ENCODE results near the gene GLRX3. TPM values are rescaled to one million over a fixed set of nuclear protein-coding genes. Genes with fewer than 3 reads are reported as not detected.
"Not testable (repeated sequence)": the region's sequence is repeated elsewhere in the genome, so short reads cannot be mapped to it uniquely, and the experiment has no call there.

Gene GLRX3
- polyA plus RNA-seq, 1 donor from 2014 or later = 118 TPM

DNA sequence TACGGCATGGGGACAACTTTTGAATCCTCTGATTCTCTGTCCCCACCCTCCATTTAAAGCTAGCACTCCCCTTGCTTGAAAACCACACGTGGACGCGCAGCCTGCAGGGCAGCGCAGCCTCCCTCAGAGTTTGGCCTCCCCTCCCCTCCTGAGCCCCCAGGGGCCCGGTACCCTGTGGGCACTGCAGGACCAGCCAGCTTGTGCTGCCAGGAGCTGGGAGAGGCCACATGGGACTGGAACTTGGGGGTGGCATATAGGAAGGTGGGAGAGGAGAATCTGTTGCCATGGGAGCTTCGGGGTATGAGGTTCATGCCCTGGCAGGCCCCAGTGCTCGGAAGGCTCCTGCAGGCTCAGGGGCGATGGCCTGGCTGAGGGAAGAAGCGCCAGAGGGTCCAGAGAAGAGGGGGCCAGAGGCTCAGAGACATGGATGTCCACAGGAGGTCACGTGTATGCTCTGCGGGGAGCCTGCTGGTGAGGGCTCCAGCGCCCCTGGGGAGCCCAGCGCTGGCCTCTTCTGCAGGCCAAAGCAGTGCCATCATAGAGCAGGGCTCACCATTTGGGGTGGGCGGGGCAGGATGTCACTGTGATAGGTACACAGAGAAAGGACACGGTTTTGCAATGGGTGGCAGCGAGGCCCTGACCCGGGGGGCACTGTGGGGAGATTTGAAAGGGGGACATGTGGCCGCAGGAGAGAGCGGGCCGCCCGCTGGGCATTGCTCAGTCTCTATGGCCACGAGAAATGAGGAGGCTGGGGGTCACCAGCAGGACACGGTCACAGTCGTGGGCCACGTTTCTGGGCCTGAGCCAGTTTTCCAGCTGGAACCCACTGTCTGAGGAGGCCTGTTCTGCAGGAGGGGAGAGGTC is 64.2 kb downstream of the GLRX3 start:
- Histone ChIP-seq H3K9me2 (ENCODE audit: insufficient read depth, low read length) (no peaks in the 10 kb centered on the region), H2AFZ (ENCODE audit: low read depth, low read length) (no peak overlapping the region), H3K79me2 (replicated peaks; ENCODE audit: insufficient read depth, low read length) (no peaks in the 10 kb centered on the region), H3K4me3 (ENCODE audit: low read length) (no peak overlapping the region), H3K27me3 (ENCODE audit: insufficient read depth, low read depth, low read length) (no peaks in the 10 kb centered on the region), H3K9me3 (ENCODE audit: low read length) (no peaks in the 10 kb centered on the region), H3F3A (ENCODE audit: insufficient read depth, low read length, poor library complexity, severe bottlenecking) (no peaks in the 10 kb centered on the region), H3K4me2 (ENCODE audit: low read length) (no peak overlapping the region), H3K36me3 (ENCODE audit: insufficient read depth, low read length) (no peaks in the 10 kb centered on the region), H4K20me1 (ENCODE audit: insufficient read depth) (no peaks in the 10 kb centered on the region), H3K9ac (ENCODE audit: low read length) (no peak overlapping the region), H3K27ac (ENCODE audit: low read length) (no peak overlapping the region)
- no peak for TF ChIP-seq EZH2 (IDR thresholded peaks at IDR 0.05; ENCODE audit: borderline replicate concordance, insufficient read depth, low read length, poor library complexity, severe bottlenecking)
- no peak for TF ChIP-seq CTCF (IDR thresholded peaks at IDR 0.05; ENCODE audit: poor library complexity, severe bottlenecking)
- TF ChIP-seq MXI1 (conservative IDR thresholded peaks at IDR 0.05; ENCODE audit: poor library complexity, severe bottlenecking) = no peak
- TF ChIP-seq EP300 (conservative IDR thresholded peaks at IDR 0.05; ENCODE audit: poor library complexity, severe bottlenecking) = no peak
- no peak for TF ChIP-seq TAF1 (IDR thresholded peaks at IDR 0.05; ENCODE audit: low read depth)
- no peak for TF ChIP-seq REST (IDR thresholded peaks at IDR 0.05; ENCODE audit: borderline replicate concordance)
- no peak for TF ChIP-seq POLR2AphosphoS5 (IDR thresholded peaks at IDR 0.05)
- no peak for TF ChIP-seq RAD21 (conservative IDR thresholded peaks at IDR 0.05)
- TF ChIP-seq SMC3 (conservative IDR thresholded peaks at IDR 0.05; ENCODE audit: poor library complexity) = no peak

DNA sequence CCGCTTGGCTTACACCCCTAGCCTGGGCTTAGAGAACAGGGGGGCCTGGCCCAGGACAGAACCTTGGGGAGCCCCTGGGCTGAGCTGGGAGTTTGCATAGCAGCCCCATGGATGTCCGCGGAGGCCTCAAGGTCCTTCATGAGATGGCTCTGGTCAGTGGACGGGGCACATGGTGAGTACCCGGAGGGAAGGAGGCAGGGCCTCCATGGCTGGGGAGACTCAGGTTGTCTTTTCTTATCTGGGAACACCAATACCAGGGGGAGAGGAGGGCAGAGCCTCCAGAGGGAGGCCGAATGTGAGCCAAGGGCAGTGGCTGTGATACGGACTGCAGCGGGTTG is 64.8 kb downstream of the GLRX3 start:
- H3K4me3 ChIP-seq (ENCODE audit: low read length) = no peak overlapping the region
- H3K9ac ChIP-seq (ENCODE audit: low read length) = no peak overlapping the region
- no peaks in the 10 kb centered on the region for H3K9me3 ChIP-seq (ENCODE audit: low read length)
- H4K20me1 ChIP-seq (ENCODE audit: insufficient read depth) = no peaks in the 10 kb centered on the region
- no peak overlapping the region for H3K27ac ChIP-seq (ENCODE audit: low read length)
- no peaks in the 10 kb centered on the region for H3K27me3 ChIP-seq (ENCODE audit: insufficient read depth, low read depth, low read length)
- H2AFZ ChIP-seq (ENCODE audit: low read depth, low read length) = no peak overlapping the region
- no peaks in the 10 kb centered on the region for H3F3A ChIP-seq (ENCODE audit: insufficient read depth, low read length, poor library complexity, severe bottlenecking)
- H3K79me2 ChIP-seq (replicated peaks; ENCODE audit: insufficient read depth, low read length) = no peaks in the 10 kb centered on the region
- H3K36me3 ChIP-seq (ENCODE audit: insufficient read depth, low read length) = no peaks in the 10 kb centered on the region
- H3K4me2 ChIP-seq (ENCODE audit: low read length) = no peak overlapping the region
- TF ChIP-seq REST (IDR thresholded peaks at IDR 0.05; ENCODE audit: borderline replicate concordance) (no peak), POLR2AphosphoS5 (IDR thresholded peaks at IDR 0.05) (no peak), MXI1 (conservative IDR thresholded peaks at IDR 0.05; ENCODE audit: poor library complexity, severe bottlenecking) (no peak), RAD21 (conservative IDR thresholded peaks at IDR 0.05) (no peak), EZH2 (IDR thresholded peaks at IDR 0.05; ENCODE audit: borderline replicate concordance, insufficient read depth, low read length, poor library complexity, severe bottlenecking) (no peak), EP300 (conservative IDR thresholded peaks at IDR 0.05; ENCODE audit: poor library complexity, severe bottlenecking) (no peak), CTCF (IDR thresholded peaks at IDR 0.05; ENCODE audit: poor library complexity, severe bottlenecking) (no peak), SMC3 (conservative IDR thresholded peaks at IDR 0.05; ENCODE audit: poor library complexity) (no peak), TAF1 (IDR thresholded peaks at IDR 0.05; ENCODE audit: low read depth) (no peak)
- H3K9me2 ChIP-seq (ENCODE audit: insufficient read depth, low read length) = no peaks in the 10 kb centered on the region

DNA sequence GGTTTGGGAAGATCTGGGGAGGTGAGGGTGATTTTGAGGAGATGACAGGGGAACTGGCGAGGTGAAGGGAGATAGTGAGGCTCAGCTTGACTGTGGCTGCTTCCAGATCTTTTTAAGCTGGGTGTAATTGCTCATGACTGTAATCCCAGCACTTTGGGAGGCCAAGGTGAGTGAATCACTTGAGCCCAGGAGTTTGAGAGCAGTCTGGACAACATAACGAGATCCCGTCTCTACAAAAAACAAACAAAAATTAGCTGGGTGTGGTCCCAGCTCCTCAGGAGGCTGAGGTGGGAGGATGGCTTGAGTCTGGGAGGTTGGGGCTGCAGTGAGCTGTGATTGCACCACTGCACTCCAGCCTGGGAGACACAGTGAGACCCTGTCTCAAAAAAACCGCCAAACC is 66.0 kb downstream of the GLRX3 start:
- H3K4me3 ChIP-seq (ENCODE audit: low read length); H3K36me3 ChIP-seq (ENCODE audit: insufficient read depth, low read length); H3K27me3 ChIP-seq (ENCODE audit: insufficient read depth, low read depth, low read length); H3K4me2 ChIP-seq (ENCODE audit: low read length); H3F3A ChIP-seq (ENCODE audit: insufficient read depth, low read length, poor library complexity, severe bottlenecking); H3K79me2 ChIP-seq (replicated peaks; ENCODE audit: insufficient read depth, low read length); H4K20me1 ChIP-seq (ENCODE audit: insufficient read depth); H3K9ac ChIP-seq (ENCODE audit: low read length); H3K9me3 ChIP-seq (ENCODE audit: low read length); H3K9me2 ChIP-seq (ENCODE audit: insufficient read depth, low read length); H3K27ac ChIP-seq (ENCODE audit: low read length); H2AFZ ChIP-seq (ENCODE audit: low read depth, low read length): not testable (repeated sequence)

Data from neural cell (in vitro differentiated cells).